Measurements from ENCODE around the gene PTPRT.

DNA sequence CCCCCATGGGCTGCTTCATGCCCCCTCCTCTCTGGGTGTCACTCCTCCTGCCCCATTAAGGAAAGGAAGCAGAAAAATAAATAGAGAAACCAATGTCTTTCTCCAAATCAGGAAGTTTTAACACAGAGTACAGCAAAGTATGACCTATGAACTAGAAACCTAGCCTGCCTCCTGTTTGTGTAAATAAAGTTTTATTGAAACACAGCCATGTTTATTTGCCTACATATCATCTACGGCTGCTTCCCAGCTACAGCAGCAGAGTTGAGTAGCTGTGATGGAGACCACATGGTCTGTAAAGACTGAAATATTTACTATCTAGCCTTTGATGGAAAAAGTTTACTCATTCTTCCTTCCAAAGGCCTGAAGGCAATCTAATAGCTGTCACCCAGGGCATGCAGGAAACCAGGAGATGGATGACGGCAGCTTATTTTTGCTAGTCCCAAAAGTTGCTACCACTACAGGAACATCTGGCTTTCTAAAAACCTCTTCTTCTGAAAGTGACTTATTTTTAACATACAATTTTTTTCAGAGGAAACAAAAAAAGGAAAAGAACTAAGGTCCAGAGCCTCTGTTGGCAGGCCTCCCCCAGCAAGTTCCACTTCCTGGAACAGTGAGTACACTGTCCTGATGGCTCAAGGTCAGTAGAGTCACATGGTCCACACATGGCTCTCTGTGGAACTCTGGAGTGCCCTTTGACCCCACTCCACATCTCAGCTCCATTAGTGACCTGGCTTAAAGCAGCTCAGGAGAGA is 287.8 kb downstream of the PTPRT start:
- TF ChIP-seq POLR2A (IDR thresholded peaks at IDR 0.05): no peak
- TF ChIP-seq, protein P1, sequence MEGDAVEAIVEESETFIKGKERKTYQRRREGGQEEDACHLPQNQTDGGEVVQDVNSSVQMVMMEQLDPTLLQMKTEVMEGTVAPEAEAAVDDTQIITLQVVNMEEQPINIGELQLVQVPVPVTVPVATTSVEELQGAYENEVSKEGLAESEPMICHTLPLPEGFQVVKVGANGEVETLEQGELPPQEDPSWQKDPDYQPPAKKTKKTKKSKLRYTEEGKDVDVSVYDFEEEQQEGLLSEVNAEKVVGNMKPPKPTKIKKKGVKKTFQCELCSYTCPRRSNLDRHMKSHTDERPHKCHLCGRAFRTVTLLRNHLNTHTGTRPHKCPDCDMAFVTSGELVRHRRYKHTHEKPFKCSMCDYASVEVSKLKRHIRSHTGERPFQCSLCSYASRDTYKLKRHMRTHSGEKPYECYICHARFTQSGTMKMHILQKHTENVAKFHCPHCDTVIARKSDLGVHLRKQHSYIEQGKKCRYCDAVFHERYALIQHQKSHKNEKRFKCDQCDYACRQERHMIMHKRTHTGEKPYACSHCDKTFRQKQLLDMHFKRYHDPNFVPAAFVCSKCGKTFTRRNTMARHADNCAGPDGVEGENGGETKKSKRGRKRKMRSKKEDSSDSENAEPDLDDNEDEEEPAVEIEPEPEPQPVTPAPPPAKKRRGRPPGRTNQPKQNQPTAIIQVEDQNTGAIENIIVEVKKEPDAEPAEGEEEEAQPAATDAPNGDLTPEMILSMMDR (IDR thresholded peaks at IDR 0.05): no peak
